Naive thymus-derived CD8-positive, alpha-beta T cell (primary cell): ENCODE data around the gene KIFAP3. TPM values are rescaled to one million over a fixed set of nuclear protein-coding genes. Genes with fewer than 3 reads are reported as not detected.
"Not testable (repeated sequence)": the region's sequence is repeated elsewhere in the genome, so short reads cannot be mapped to it uniquely, and the experiment has no call there.

Experiments
- ATAC-seq, 2 donors: fragments of 150-1000 bp; cut with Tn5 transposase in 1 of 2; sonication (Bioruptor Pico), chemical (Tn5 transposase) in 1 of 2; 1 replicate in 1 of 2; 2 replicates in 1 of 2; pipeline ENCODE4 v1.10.0; 2021; ENCODE audit warnings: mild to moderate bottlenecking in 2 of 2, moderate library complexity in 2 of 2
- POLR2A ChIA-PET: fragments of 350-600 bp; sonication (Branson Sonifier 250); formaldehyde crosslinking; loops from one replicate; lab custom pipeline; 2021; ENCODE audit warnings: antibody characterized with exemption; lab: Charles Lee
- DNase-seq, 10 donors: peaks; one replicate each; pipeline versions ENCODE4 v3.0.0 to v3.0.0-alpha.2; 2020 to 2022
- H3K27ac Mint-ChIP-seq, 10 donors: one replicate each; pipeline ENCODE4 v1.8.0; 2020 to 2022; ENCODE audit warnings: mild to moderate bottlenecking in 10 of 10, mixed read lengths in 10 of 10, moderate library complexity in 4 of 10, inconsistent platforms in 1 of 10
- H3K27me3 Mint-ChIP-seq, 5 donors: one replicate each; pipeline ENCODE4 v1.8.0; 2021 to 2022; ENCODE audit warnings: mixed read lengths in 5 of 5
- H3K36me3 Mint-ChIP-seq, 3 donors: one replicate each; pipeline ENCODE4 v1.8.0; 2020 to 2022; ENCODE audit warnings: mixed read lengths in 3 of 3, mild to moderate bottlenecking in 2 of 3, inconsistent platforms in 1 of 3
- H3K4me1 Mint-ChIP-seq, 4 donors: one replicate each; pipeline ENCODE4 v1.8.0; 2021 to 2022; ENCODE audit warnings: mixed read lengths in 4 of 4
- H3K4me3 Mint-ChIP-seq, 10 donors: one replicate each; pipeline ENCODE4 v1.8.0; 2020 to 2022; ENCODE audit warnings: mild to moderate bottlenecking in 10 of 10, mixed read lengths in 10 of 10, moderate library complexity in 6 of 10, inconsistent platforms in 1 of 10
- H3K9me3 Mint-ChIP-seq, 9 donors: one replicate each; pipeline ENCODE4 v1.8.0; 2020 to 2022; ENCODE audit warnings: mixed read lengths in 9 of 9, mild to moderate bottlenecking in 3 of 9, inconsistent platforms in 1 of 9, moderate library complexity in 1 of 9
- polyA plus RNA-seq, 3 donors: library from polyadenylated mRNA; unstranded; fragments of 300-500 nt; fragmentation: Illumina TruSeq; gene quantifications; one replicate each; pipeline ENCODE4 v1.2.3, GENCODE V29; 2021
- total RNA-seq, 8 experiments: library from RNA in 2 of 8; stranded (reverse) in 2 of 8; gene quantifications; one replicate each; pipeline ENCODE4 v1.2.3 and lab custom pipeline; 2021 to 2026

Gene KIFAP3
- total and polyA plus RNA-seq, 5 experiments from 2014 or later: 10.0 to 20.8 (median 17.9) TPM

- Mint-ChIP-seq H3K9me3 (no peaks in the 10 kb centered on the region), H3K4me1 (peaks cover 5 to 18% (median 14%) of the 10 kb centered on the region in 4 donors), H3K4me3 (no peak overlapping the region), H3K27ac (no peak overlapping the region), H3K27me3 (no peaks in the 10 kb centered on the region), H3K36me3 (peaks cover 44 to 96% (median 68%) of the 10 kb centered on the region in 3 donors)
- ATAC-seq: no peak
- DNase-seq: no peak
- POLR2A ChIA-PET: no interaction called here
Observed at GRCh38 chr1:169872906-169873305, 201.6 kb downstream of the KIFAP3 start.

- peaks cover 44 to 97% (median 67%) of the 10 kb centered on the region in 3 donors for H3K36me3 Mint-ChIP-seq
- POLR2A ChIA-PET, ATAC-seq, H3K9me3 Mint-ChIP-seq, H3K4me3 Mint-ChIP-seq, H3K27me3 Mint-ChIP-seq, DNase-seq: not testable (repeated sequence)
- peak overlapping the region in 1 of 10 donors; percentile 8 for H3K27ac Mint-ChIP-seq
- H3K4me1 Mint-ChIP-seq: peaks cover 5 to 18% (median 14%) of the 10 kb centered on the region in 4 donors
Observed at GRCh38 chr1:169871988-169872387, 202.5 kb downstream of the KIFAP3 start.

Other genes with a start within 250 kb of the KIFAP3 start
- gene SCYL3, start 180.8 kb downstream of the KIFAP3 start, total RNA-seq: 10 to 100 TPM; 18.0 to 19.9 TPM
- gene SCYL3, start 180.8 kb downstream of the KIFAP3 start, polyA plus RNA-seq: 10 to 100 TPM; 10.1 to 14.8 (median 14.7) TPM
- gene NTMT2, start 71.3 kb upstream of the KIFAP3 start, total RNA-seq: not detected
- gene NTMT2, start 71.3 kb upstream of the KIFAP3 start, polyA plus RNA-seq: not detected